GM12878 (cell line): ENCODE data around the gene SPA17. TPM values are rescaled to one million over a fixed set of nuclear protein-coding genes. Genes with fewer than 3 reads are reported as not detected.

Source experiments
- ATAC-seq: fragments of 200-7000 bp; cut with Tn5 transposase; 3 replicates; pipeline ENCODE4 v1.9.1; 2020; ENCODE audit warnings: mild to moderate bottlenecking, moderate library complexity
- BruUV-seq: library from RNA; stranded (reverse); fragments of 400-500 nt; replicated peaks from 2 replicates; lab custom pipeline; 2021; lab: Mats Ljungman, UMichigan
- CTCF ChIA-PET: fragments of 300-600 bp; sonication (Branson Sonifier 250); formaldehyde crosslinking; extraction: SDS; loops from one replicate; lab custom pipeline; 2021; ENCODE audit warnings: inconsistent platforms; lab: Yijun Ruan, JAX
- POLR2A ChIA-PET: fragments of 350-600 bp; formaldehyde crosslinking; extraction: SDS; loops from one replicate; lab custom pipeline; 2021; ENCODE audit warnings: inconsistent platforms; lab: Charles Lee
- RAD21 ChIA-PET: fragments of 300-600 bp; sonication (Branson Sonifier 250); formaldehyde crosslinking; loops from one replicate; lab custom pipeline; 2023; ENCODE audit warnings: antibody characterized with exemption; ENCODE audit not compliant: unreplicated experiment; lab: Charles Lee
- SMC1A ChIA-PET: fragments of 300-600 bp; sonication (Branson Sonifier 250); formaldehyde crosslinking; loops from one replicate; lab custom pipeline; 2023; ENCODE audit not compliant: unreplicated experiment, uncharacterized antibody; lab: Charles Lee
- DNase-seq: peaks from one replicate; pipeline ENCODE4 v3.0.0-alpha.2; 2011; ENCODE audit warnings: low read depth, low spot score
- FAIRE-seq: peaks from 3 replicates; lab custom pipeline; 2011; peaks lifted over from hg19 to GRCh38; lab: Jason Lieb, UNC
- H2AFZ ChIP-seq: 2 replicates; pipeline ENCODE4 v1.6.0; 2011; ENCODE audit warnings: low read depth, low read length, control low read depth; ENCODE audit not compliant: control insufficient read depth
- H3K27ac ChIP-seq: 2 replicates; pipeline ENCODE4 v1.5.1; 2011; ENCODE audit warnings: control low read depth; ENCODE audit not compliant: control insufficient read depth, insufficient read depth
- H3K27me3 ChIP-seq, 2 experiments: replicated peaks in 1 of 2; 2 replicates each; pipeline versions ENCODE4 v1.6.0 to v1.6.1; 2011; ENCODE audit warnings: low read length in 1 of 2; ENCODE audit not compliant: control insufficient read depth in 2 of 2, insufficient read depth in 2 of 2
- H3K36me3 ChIP-seq, 2 experiments: 2 replicates each; pipeline ENCODE4 v1.5.1; 2011; ENCODE audit warnings: low read length in 1 of 2; ENCODE audit not compliant: control insufficient read depth in 2 of 2, insufficient read depth in 2 of 2
- H3K4me1 ChIP-seq: 2 replicates; pipeline ENCODE4 v1.6.1; 2011; ENCODE audit warnings: mild to moderate bottlenecking, low read length, moderate library complexity, mixed read lengths; ENCODE audit not compliant: control insufficient read depth, insufficient read depth
- H3K4me2 ChIP-seq: 2 replicates; pipeline ENCODE4 v1.6.0; 2011; ENCODE audit warnings: control low read depth; ENCODE audit not compliant: control insufficient read depth, insufficient read depth
- H3K4me3 ChIP-seq: fragments of 200-600 bp; sonication (generic); 2 replicates; pipeline ENCODE4 v1.5.1; 2016
- H3K79me2 ChIP-seq: 2 replicates; pipeline ENCODE4 v1.6.0; 2011; ENCODE audit warnings: low read length; ENCODE audit not compliant: control insufficient read depth, insufficient read depth
- H3K9ac ChIP-seq: 2 replicates; pipeline ENCODE4 v1.8.0; 2011; ENCODE audit warnings: low read length, control low read depth, mixed read lengths; ENCODE audit not compliant: control insufficient read depth, insufficient read depth
- H3K9me3 ChIP-seq: replicated peaks from 3 replicates; pipeline ENCODE4 v1.5.1; 2011; ENCODE audit warnings: mild to moderate bottlenecking, low read length; ENCODE audit not compliant: control insufficient read depth, insufficient read depth
- H4K20me1 ChIP-seq: 2 replicates; pipeline ENCODE4 v1.6.0; 2011; ENCODE audit not compliant: control insufficient read depth, insufficient read depth
- CEBPB ChIP-seq, 2 experiments: fragments of 150-350 bp in 1 of 2; IDR thresholded peaks; 2 replicates each; pipeline ENCODE4 v1.6.1; 2012 to 2014; ENCODE audit warnings: low read depth in 2 of 2, low read length in 2 of 2, borderline replicate concordance in 1 of 2, inconsistent platforms in 1 of 2
- MXI1 ChIP-seq: fragments of 150-350 bp; IDR thresholded peaks from 2 replicates; pipeline ENCODE4 v1.6.1; 2011; ENCODE audit warnings: low read depth, mild to moderate bottlenecking, inconsistent platforms, low read length, improper control_type of control experiment
- NFXL1 ChIP-seq: fragments of 450-650 bp; IDR thresholded peaks from 2 replicates; pipeline ENCODE4 v1.6.1; 2017; ENCODE audit warnings: antibody characterized with exemption, mild to moderate bottlenecking, borderline replicate concordance
- TAF1 ChIP-seq: IDR thresholded peaks from 2 replicates; pipeline ENCODE4 v1.6.1; 2011; ENCODE audit warnings: mild to moderate bottlenecking, low read depth, low read length, borderline replicate concordance
- ZNF217 ChIP-seq: fragments of 450-650 bp; IDR thresholded peaks from 2 replicates; pipeline ENCODE4 v1.6.1; 2017; ENCODE audit warnings: antibody characterized with exemption, mild to moderate bottlenecking
- WGBS: methylation state at CpG from one replicate; pipeline ENCODE4 v1.1.6; 2016; ENCODE audit warnings: low lambda C conversion rate; ENCODE audit not compliant: insufficient replicate concordance, insufficient coverage; ENCODE audit errors: missing lambda C conversion rate; 5-methylcytosine and 5-hydroxymethylcytosine counted together
- in situ Hi-C: fragments of 300-500 bp; cut with MboI; formaldehyde crosslinking; loops from 9 replicates; pipeline ENCODE4 v1.14.3; 2018; ENCODE audit warnings: mixed read lengths
- intact Hi-C: fragments of 100-400 bp; cut with micrococcal nuclease; formaldehyde crosslinking; loops from one replicate; pipeline ENCODE4 v1.14.2; 2022; ENCODE audit not compliant: unreplicated experiment
- polyA plus RNA-seq, 11 experiments: library from polyadenylated mRNA; depleted of rRNA in 4 of 11; unstranded in 6 of 11; stranded (reverse) in 5 of 11; fragments of >200 nt; fragmentation: Nextera tagmentation in 4 of 11; fragmentation: Illumina TruSeq in 1 of 11; extraction: Ambion mirVana in 4 of 11; extraction: Trizol in 1 of 11; gene quantifications; 1 replicate in 1 of 11; 2 replicates in 10 of 11; pipeline versions ENCODE4 v1.2.1 to v1.2.3, GENCODE V29; 2011 to 2016; ENCODE audit warnings: inconsistent platforms in 2 of 11, missing spikeins in 2 of 11, low read depth in 1 of 11
- total RNA-seq, 4 experiments: library from RNA; depleted of rRNA in 3 of 4; stranded (reverse); fragments of >200 nt in 3 of 4; fragmentation: Illumina TruSeq in 1 of 4; extraction: Trizol in 1 of 4; gene quantifications; 2 replicates each; pipeline versions ENCODE4 v1.2.1 to v1.2.3, GENCODE V29; 2013 to 2021
- TF ChIP-seq, protein P1 (sequence below): fragments of 450-650 bp; IDR thresholded peaks from 2 replicates; pipeline ENCODE4 v1.6.1; 2016; ENCODE audit warnings: mild to moderate bottlenecking
- TF ChIP-seq, protein P2 (sequence below): fragments of 450-650 bp; formaldehyde crosslinking; IDR thresholded peaks from 2 replicates; pipeline ENCODE4 v1.5.0; 2022; ENCODE audit warnings: mild to moderate bottlenecking, missing genetic modification characterization
- TF ChIP-seq, protein P3 (sequence below): fragments of 450-650 bp; IDR thresholded peaks from 2 replicates; pipeline ENCODE4 v1.6.1; 2016; ENCODE audit warnings: mild to moderate bottlenecking, moderate library complexity, borderline replicate concordance
- TF ChIP-seq, protein P4 (sequence below): IDR thresholded peaks from 2 replicates; pipeline ENCODE4 v1.6.1; 2011; ENCODE audit warnings: borderline replicate concordance, low read depth, mild to moderate bottlenecking, moderate library complexity, mixed read lengths, low read length; ENCODE audit not compliant: insufficient read depth; ENCODE audit errors: extremely low read length
- TF ChIP-seq, protein P5 (sequence below): IDR thresholded peaks from 2 replicates; pipeline ENCODE4 v1.6.1; 2012; ENCODE audit warnings: low read depth, low read length, improper control_type of control experiment

SPA17 gene
- total and polyA plus RNA-seq, 10 of the 15 experiments (the other 5 are each of a cell fraction or from before 2014, with no cell fraction given), result 2.9 to 13.2 (median 8.5) TPM

DNA sequence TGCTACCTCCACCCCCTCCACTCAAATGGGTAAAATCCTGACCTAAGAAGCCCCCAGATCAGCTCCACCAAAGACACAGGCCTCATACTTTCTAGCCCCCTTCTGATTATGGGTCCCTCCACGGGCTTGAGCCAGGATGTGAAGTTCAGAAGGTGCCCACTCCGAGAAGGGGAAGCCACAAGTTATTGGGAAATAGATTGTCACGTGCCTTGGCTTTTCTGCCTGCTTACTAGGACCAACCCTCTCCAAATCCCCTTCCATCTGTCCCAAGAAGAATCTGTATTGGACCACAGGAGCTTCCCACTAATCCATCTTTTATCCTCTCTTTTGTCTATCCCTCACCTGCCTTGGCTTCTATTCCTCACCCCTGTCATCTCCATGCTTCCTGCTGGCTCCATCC lies 63.0 kb downstream of the SPA17 start:
- no peaks in the 10 kb centered on the region for H3K79me2 ChIP-seq
- SMC1A ChIA-PET, result interaction anchor here (1.1 kb wide), 1 partner anchor 27 kb away, joined by 3 read pairs; no protein-coding TSS in a partner anchor
- DNase-seq, result no peak
- peaks cover 10% of the 10 kb centered on the region for H3K4me1 ChIP-seq
- CTCF ChIA-PET, result interaction anchor here (0.5 to 3.6 kb wide), 4 partner anchors 9 to 66 kb away, joined by 3 to 9 read pairs (median 6); no protein-coding TSS in a partner anchor
- RAD21 ChIA-PET, result no interaction called here
- H3K36me3 ChIP-seq, result no peaks in the 10 kb centered on the region
- BruUV-seq, result no TSS peak
- H3K4me3 ChIP-seq, result no peak overlapping the region
- FAIRE-seq, result no peak
- no peak for ATAC-seq
- H4K20me1 ChIP-seq, result no peaks in the 10 kb centered on the region
- no peak overlapping the region for H3K27ac ChIP-seq
- H3K4me2 ChIP-seq, result no peak overlapping the region
- WGBS, result 14% methylated on average over 3 of the region's 3 CpGs
- peaks cover 2 to 3% of the 10 kb centered on the region in 2 experiments; a peak in 1 of 4 replicates for H3K27me3 ChIP-seq
- in situ Hi-C loops (no loop called here), intact Hi-C loops (no loop called here)
- POLR2A ChIA-PET, result no interaction called here
- no peak overlapping the region for H3K9ac ChIP-seq
- H3K9me3 ChIP-seq, result no peaks in the 10 kb centered on the region
- no peak overlapping the region for H2AFZ ChIP-seq
- TF ChIP-seq, protein P1, sequence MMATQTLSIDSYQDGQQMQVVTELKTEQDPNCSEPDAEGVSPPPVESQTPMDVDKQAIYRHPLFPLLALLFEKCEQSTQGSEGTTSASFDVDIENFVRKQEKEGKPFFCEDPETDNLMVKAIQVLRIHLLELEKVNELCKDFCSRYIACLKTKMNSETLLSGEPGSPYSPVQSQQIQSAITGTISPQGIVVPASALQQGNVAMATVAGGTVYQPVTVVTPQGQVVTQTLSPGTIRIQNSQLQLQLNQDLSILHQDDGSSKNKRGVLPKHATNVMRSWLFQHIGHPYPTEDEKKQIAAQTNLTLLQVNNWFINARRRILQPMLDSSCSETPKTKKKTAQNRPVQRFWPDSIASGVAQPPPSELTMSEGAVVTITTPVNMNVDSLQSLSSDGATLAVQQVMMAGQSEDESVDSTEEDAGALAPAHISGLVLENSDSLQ, result no peak
- TF ChIP-seq MXI1 (no peak), CEBPB (IDR thresholded peaks at IDR 0.05; ENCODE audit: borderline replicate concordance in 1 of 2, low read depth in 2 of 2, low read length in 2 of 2) (no peak), NFXL1 (no peak), ZNF217 (no peak), TAF1 (no peak)
- TF ChIP-seq, protein P2, sequence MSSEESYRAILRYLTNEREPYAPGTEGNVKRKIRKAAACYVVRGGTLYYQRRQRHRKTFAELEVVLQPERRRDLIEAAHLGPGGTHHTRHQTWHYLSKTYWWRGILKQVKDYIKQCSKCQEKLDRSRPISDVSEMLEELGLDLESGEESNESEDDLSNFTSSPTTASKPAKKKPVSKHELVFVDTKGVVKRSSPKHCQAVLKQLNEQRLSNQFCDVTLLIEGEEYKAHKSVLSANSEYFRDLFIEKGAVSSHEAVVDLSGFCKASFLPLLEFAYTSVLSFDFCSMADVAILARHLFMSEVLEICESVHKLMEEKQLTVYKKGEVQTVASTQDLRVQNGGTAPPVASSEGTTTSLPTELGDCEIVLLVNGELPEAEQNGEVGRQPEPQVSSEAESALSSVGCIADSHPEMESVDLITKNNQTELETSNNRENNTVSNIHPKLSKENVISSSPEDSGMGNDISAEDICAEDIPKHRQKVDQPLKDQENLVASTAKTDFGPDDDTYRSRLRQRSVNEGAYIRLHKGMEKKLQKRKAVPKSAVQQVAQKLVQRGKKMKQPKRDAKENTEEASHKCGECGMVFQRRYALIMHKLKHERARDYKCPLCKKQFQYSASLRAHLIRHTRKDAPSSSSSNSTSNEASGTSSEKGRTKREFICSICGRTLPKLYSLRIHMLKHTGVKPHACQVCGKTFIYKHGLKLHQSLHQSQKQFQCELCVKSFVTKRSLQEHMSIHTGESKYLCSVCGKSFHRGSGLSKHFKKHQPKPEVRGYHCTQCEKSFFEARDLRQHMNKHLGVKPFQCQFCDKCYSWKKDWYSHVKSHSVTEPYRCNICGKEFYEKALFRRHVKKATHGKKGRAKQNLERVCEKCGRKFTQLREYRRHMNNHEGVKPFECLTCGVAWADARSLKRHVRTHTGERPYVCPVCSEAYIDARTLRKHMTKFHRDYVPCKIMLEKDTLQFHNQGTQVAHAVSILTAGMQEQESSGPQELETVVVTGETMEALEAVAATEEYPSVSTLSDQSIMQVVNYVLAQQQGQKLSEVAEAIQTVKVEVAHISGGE, result no peak
- TF ChIP-seq, protein P3, sequence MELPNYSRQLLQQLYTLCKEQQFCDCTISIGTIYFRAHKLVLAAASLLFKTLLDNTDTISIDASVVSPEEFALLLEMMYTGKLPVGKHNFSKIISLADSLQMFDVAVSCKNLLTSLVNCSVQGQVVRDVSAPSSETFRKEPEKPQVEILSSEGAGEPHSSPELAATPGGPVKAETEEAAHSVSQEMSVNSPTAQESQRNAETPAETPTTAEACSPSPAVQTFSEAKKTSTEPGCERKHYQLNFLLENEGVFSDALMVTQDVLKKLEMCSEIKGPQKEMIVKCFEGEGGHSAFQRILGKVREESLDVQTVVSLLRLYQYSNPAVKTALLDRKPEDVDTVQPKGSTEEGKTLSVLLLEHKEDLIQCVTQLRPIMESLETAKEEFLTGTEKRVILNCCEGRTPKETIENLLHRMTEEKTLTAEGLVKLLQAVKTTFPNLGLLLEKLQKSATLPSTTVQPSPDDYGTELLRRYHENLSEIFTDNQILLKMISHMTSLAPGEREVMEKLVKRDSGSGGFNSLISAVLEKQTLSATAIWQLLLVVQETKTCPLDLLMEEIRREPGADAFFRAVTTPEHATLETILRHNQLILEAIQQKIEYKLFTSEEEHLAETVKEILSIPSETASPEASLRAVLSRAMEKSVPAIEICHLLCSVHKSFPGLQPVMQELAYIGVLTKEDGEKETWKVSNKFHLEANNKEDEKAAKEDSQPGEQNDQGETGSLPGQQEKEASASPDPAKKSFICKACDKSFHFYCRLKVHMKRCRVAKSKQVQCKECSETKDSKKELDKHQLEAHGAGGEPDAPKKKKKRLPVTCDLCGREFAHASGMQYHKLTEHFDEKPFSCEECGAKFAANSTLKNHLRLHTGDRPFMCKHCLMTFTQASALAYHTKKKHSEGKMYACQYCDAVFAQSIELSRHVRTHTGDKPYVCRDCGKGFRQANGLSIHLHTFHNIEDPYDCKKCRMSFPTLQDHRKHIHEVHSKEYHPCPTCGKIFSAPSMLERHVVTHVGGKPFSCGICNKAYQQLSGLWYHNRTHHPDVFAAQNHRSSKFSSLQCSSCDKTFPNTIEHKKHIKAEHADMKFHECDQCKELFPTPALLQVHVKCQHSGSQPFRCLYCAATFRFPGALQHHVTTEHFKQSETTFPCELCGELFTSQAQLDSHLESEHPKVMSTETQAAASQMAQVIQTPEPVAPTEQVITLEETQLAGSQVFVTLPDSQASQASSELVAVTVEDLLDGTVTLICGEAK, result no peak
- TF ChIP-seq, protein P4, sequence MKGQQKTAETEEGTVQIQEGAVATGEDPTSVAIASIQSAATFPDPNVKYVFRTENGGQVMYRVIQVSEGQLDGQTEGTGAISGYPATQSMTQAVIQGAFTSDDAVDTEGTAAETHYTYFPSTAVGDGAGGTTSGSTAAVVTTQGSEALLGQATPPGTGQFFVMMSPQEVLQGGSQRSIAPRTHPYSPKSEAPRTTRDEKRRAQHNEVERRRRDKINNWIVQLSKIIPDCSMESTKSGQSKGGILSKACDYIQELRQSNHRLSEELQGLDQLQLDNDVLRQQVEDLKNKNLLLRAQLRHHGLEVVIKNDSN, result no peak
- TF ChIP-seq, protein P5, sequence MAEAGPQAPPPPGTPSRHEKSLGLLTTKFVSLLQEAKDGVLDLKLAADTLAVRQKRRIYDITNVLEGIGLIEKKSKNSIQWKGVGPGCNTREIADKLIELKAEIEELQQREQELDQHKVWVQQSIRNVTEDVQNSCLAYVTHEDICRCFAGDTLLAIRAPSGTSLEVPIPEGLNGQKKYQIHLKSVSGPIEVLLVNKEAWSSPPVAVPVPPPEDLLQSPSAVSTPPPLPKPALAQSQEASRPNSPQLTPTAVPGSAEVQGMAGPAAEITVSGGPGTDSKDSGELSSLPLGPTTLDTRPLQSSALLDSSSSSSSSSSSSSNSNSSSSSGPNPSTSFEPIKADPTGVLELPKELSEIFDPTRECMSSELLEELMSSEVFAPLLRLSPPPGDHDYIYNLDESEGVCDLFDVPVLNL, result no peak
